ENCODE data around the gene PRR5L.

PRR5L gene

GRCh38 chr11:36358436-36358835 is 62.3 kb downstream of the PRR5L start:
- no peak for DNase-seq (ENCODE audit: low read depth)

GRCh38 chr11:36360318-36360717 is 64.2 kb downstream of the PRR5L start:
- no peak for DNase-seq (ENCODE audit: low read depth)

- no peak for DNase-seq (ENCODE audit: low read depth)
These were observed 64.8 kb downstream of the PRR5L start for GRCh38 chr11:36360826-36361415.

GRCh38 chr11:36361472-36361871 is 65.4 kb downstream of the PRR5L start:
- DNase-seq (ENCODE audit: low read depth): no peak

GRCh38 chr11:36361901-36362391 is 65.9 kb downstream of the PRR5L start:
- no peak for DNase-seq (ENCODE audit: low read depth)

- no peak for DNase-seq (ENCODE audit: low read depth)
These were observed 66.8 kb downstream of the PRR5L start for GRCh38 chr11:36362902-36363301.

GRCh38 chr11:36363361-36364268 is 67.5 kb downstream of the PRR5L start:
- DNase-seq (ENCODE audit: low read depth): no peak

GRCh38 chr11:36364551-36365325 is 68.7 kb downstream of the PRR5L start:
- no peak for DNase-seq (ENCODE audit: low read depth)

- no peak for DNase-seq (ENCODE audit: low read depth)
These were observed 69.8 kb downstream of the PRR5L start for GRCh38 chr11:36365907-36366306.

- DNase-seq (ENCODE audit: low read depth): no peak
These were observed 72.0 kb downstream of the PRR5L start for GRCh38 chr11:36367806-36368680.

- DNase-seq (ENCODE audit: low read depth): no peak
These were observed 75.1 kb downstream of the PRR5L start for GRCh38 chr11:36371181-36371580.

- DNase-seq (ENCODE audit: low read depth): no peak
These were observed 75.5 kb downstream of the PRR5L start for GRCh38 chr11:36371590-36371989.

GRCh38 chr11:36372101-36372771 is 76.1 kb downstream of the PRR5L start:
- DNase-seq (ENCODE audit: low read depth): no peak

- no peak for DNase-seq (ENCODE audit: low read depth)
These were observed 77.2 kb downstream of the PRR5L start for GRCh38 chr11:36373016-36374010.

GRCh38 chr11:36374726-36375125 is 78.6 kb downstream of the PRR5L start:
- DNase-seq (ENCODE audit: low read depth): no peak

- DNase-seq (ENCODE audit: low read depth): no peak
These were observed 79.4 kb downstream of the PRR5L start for GRCh38 chr11:36375353-36376008.

- DNase-seq (ENCODE audit: low read depth): no peak
These were observed 80.2 kb downstream of the PRR5L start for GRCh38 chr11:36376009-36376887.

Measured in stimulated activated CD8-positive, alpha-beta memory T cell treated with anti-CD3 and anti-CD28 coated beads, Interleukin-12 subunit alpha, Interleukin-12 subunit beta, amount 100 ng/mL, for 1 hour (primary cell).